ENCODE measurements around the gene CERKL. TPM values are rescaled to one million over a fixed set of nuclear protein-coding genes. Genes with fewer than 3 reads are reported as not detected.

The CERKL gene
- total and polyA plus RNA-seq, 4 donors: 1.3 to 12.0 (median 2.5) TPM

GRCh38 chr2:181623159-181623558 is 33.7 kb downstream of the CERKL start:
- no peak for ATAC-seq (ENCODE audit: insufficient read depth, low FRiP score)
- Histone ChIP-seq H3K9me3 (ENCODE audit: control insufficient read depth in 4 of 4, insufficient read depth in 3 of 4, low read length in 3 of 4) (no peaks in the 10 kb centered on the region), H3K9ac (ENCODE audit: insufficient read depth in 1 of 2, low read length in 2 of 2) (no peak overlapping the region), H3K4me1 (ENCODE audit: control insufficient read depth in 5 of 5, insufficient read depth in 5 of 5, low read length in 5 of 5) (no peaks in the 10 kb centered on the region), H3K27me3 (ENCODE audit: control insufficient read depth in 3 of 3, insufficient read depth in 3 of 3, low read length in 2 of 3) (no peaks in the 10 kb centered on the region), H3K4me3 (no peak overlapping the region), H3K27ac (ENCODE audit: low read depth in 1 of 2, low read length in 1 of 2) (no peak overlapping the region), H3K36me3 (ENCODE audit: control insufficient read depth in 4 of 4, insufficient read depth in 4 of 4, low read length in 4 of 4) (no peaks in the 10 kb centered on the region)
- DNase-seq: no peak
- TF ChIP-seq CTCF (IDR thresholded peaks at IDR 0.05; ENCODE audit: control extremely low read depth, extremely low read depth): no peak

GRCh38 chr2:181621779-181622490 is 35.0 kb downstream of the CERKL start:
- Histone ChIP-seq H3K27ac (ENCODE audit: low read depth in 1 of 2, low read length in 1 of 2) (no peak overlapping the region), H3K36me3 (ENCODE audit: control insufficient read depth in 4 of 4, insufficient read depth in 4 of 4, low read length in 4 of 4) (no peaks in the 10 kb centered on the region), H3K9me3 (ENCODE audit: control insufficient read depth in 4 of 4, insufficient read depth in 3 of 4, low read length in 3 of 4) (no peaks in the 10 kb centered on the region), H3K4me1 (ENCODE audit: control insufficient read depth in 5 of 5, insufficient read depth in 5 of 5, low read length in 5 of 5) (no peaks in the 10 kb centered on the region), H3K9ac (ENCODE audit: insufficient read depth in 1 of 2, low read length in 2 of 2) (no peak overlapping the region), H3K27me3 (ENCODE audit: control insufficient read depth in 3 of 3, insufficient read depth in 3 of 3, low read length in 2 of 3) (no peaks in the 10 kb centered on the region), H3K4me3 (no peak overlapping the region)
- ATAC-seq (ENCODE audit: insufficient read depth, low FRiP score) (no peak), DNase-seq (no peak)
- TF ChIP-seq CTCF (IDR thresholded peaks at IDR 0.05; ENCODE audit: control extremely low read depth, extremely low read depth): no peak
- WGBS, 2 donors: 93 to 95% methylated on average over 3 of the region's 3 CpGs

- ATAC-seq (ENCODE audit: insufficient read depth, low FRiP score): no peak
- H3K4me3 ChIP-seq: no peak overlapping the region
- no peaks in the 10 kb centered on the region for H3K36me3 ChIP-seq (ENCODE audit: control insufficient read depth in 4 of 4, insufficient read depth in 4 of 4, low read length in 4 of 4)
- no peak for DNase-seq
- H3K27me3 ChIP-seq (ENCODE audit: control insufficient read depth in 3 of 3, insufficient read depth in 3 of 3, low read length in 2 of 3): no peaks in the 10 kb centered on the region
- no peaks in the 10 kb centered on the region for H3K9me3 ChIP-seq (ENCODE audit: control insufficient read depth in 4 of 4, insufficient read depth in 3 of 4, low read length in 3 of 4)
- no peak overlapping the region for H3K27ac ChIP-seq (ENCODE audit: low read depth in 1 of 2, low read length in 1 of 2)
- no peak overlapping the region for H3K9ac ChIP-seq (ENCODE audit: insufficient read depth in 1 of 2, low read length in 2 of 2)
- no peak for TF ChIP-seq CTCF (IDR thresholded peaks at IDR 0.05; ENCODE audit: control extremely low read depth, extremely low read depth)
- 82 to 84% methylated on average over 2 of the region's 2 CpGs for WGBS, 2 donors
- no peaks in the 10 kb centered on the region for H3K4me1 ChIP-seq (ENCODE audit: control insufficient read depth in 5 of 5, insufficient read depth in 5 of 5, low read length in 5 of 5)
Measured at GRCh38 chr2:181619516-181619915, 37.4 kb downstream of the CERKL start.

GRCh38 chr2:181616715-181617114 is 40.2 kb downstream of the CERKL start:
- H3K27ac ChIP-seq (ENCODE audit: low read depth in 1 of 2, low read length in 1 of 2): no peak overlapping the region
- H3K9me3 ChIP-seq (ENCODE audit: control insufficient read depth in 4 of 4, insufficient read depth in 3 of 4, low read length in 3 of 4): no peaks in the 10 kb centered on the region
- H3K9ac ChIP-seq (ENCODE audit: insufficient read depth in 1 of 2, low read length in 2 of 2): no peak overlapping the region
- no peak for TF ChIP-seq CTCF (IDR thresholded peaks at IDR 0.05; ENCODE audit: control extremely low read depth, extremely low read depth)
- no peaks in the 10 kb centered on the region for H3K27me3 ChIP-seq (ENCODE audit: control insufficient read depth in 3 of 3, insufficient read depth in 3 of 3, low read length in 2 of 3)
- no peak for DNase-seq
- H3K36me3 ChIP-seq (ENCODE audit: control insufficient read depth in 4 of 4, insufficient read depth in 4 of 4, low read length in 4 of 4): no peaks in the 10 kb centered on the region
- 66 to 73% methylated on average over 1 of the region's 1 CpG for WGBS, 2 donors
- H3K4me1 ChIP-seq (ENCODE audit: control insufficient read depth in 5 of 5, insufficient read depth in 5 of 5, low read length in 5 of 5): no peaks in the 10 kb centered on the region
- ATAC-seq (ENCODE audit: insufficient read depth, low FRiP score): no peak
- H3K4me3 ChIP-seq: no peak overlapping the region

All from lung (tissue), 12 donors.